NCI-H748 (cell line): ENCODE measurements around the gene NPAS1.

ENCODE experiments used
- DNase-seq: peaks from one replicate; lab custom pipeline; 2025; ENCODE audit not compliant: unreplicated experiment; lab: John Stamatoyannopoulos, UW

Gene NPAS1

GRCh38 chr19:47018923-47019322 lies 714 bp upstream of the NPAS1 start:
- no peak for DNase-seq

- DNase-seq: no peak
Measured at GRCh38 chr19:47020132-47020805, 632 bp downstream of the NPAS1 start.

GRCh38 chr19:47020992-47021496 lies 1.4 kb downstream of the NPAS1 start:
- no peak for DNase-seq

GRCh38 chr19:47021536-47022139 lies 2.0 kb downstream of the NPAS1 start:
- peak; percentile 52 for DNase-seq

GRCh38 chr19:47022140-47022536 lies 2.5 kb downstream of the NPAS1 start:
- DNase-seq: no peak

- peak; percentile 60 for DNase-seq
Measured at GRCh38 chr19:47022541-47023447, 3.2 kb downstream of the NPAS1 start.

- peak; percentile 47 for DNase-seq
Measured at GRCh38 chr19:47023448-47023794, 3.8 kb downstream of the NPAS1 start.

- no peak for DNase-seq
Measured at GRCh38 chr19:47024502-47024901, 4.9 kb downstream of the NPAS1 start.

GRCh38 chr19:47026156-47026555 lies 6.5 kb downstream of the NPAS1 start:
- no peak for DNase-seq

- DNase-seq: no peak
Measured at GRCh38 chr19:47026889-47027288, 7.3 kb downstream of the NPAS1 start.

- no peak for DNase-seq
Measured at GRCh38 chr19:47027586-47028088, 8.0 kb downstream of the NPAS1 start.

- DNase-seq: peak; percentile 58
Measured at GRCh38 chr19:47028195-47028601, 8.6 kb downstream of the NPAS1 start.

GRCh38 chr19:47032171-47032811 lies 12.7 kb downstream of the NPAS1 start:
- DNase-seq: peak; percentile 79

- peak; percentile 84 for DNase-seq
Measured at GRCh38 chr19:47035127-47036096, 15.8 kb downstream of the NPAS1 start.

GRCh38 chr19:47036097-47036651 lies 16.5 kb downstream of the NPAS1 start:
- DNase-seq: peak; percentile 82

- DNase-seq: no peak
Measured at GRCh38 chr19:47037766-47038165, 18.1 kb downstream of the NPAS1 start.

- no peak for DNase-seq
Measured at GRCh38 chr19:47039239-47039874, 19.7 kb downstream of the NPAS1 start.

- no peak for DNase-seq
Measured at GRCh38 chr19:47040869-47041268, 21.2 kb downstream of the NPAS1 start.
